ENCODE data around the gene ROBO1. TPM values are rescaled to one million over a fixed set of nuclear protein-coding genes. Genes with fewer than 3 reads are reported as not detected.

ROBO1 gene
- total RNA-seq, 2 experiments from 2014 or later, result 8.6 to 9.0 TPM

DNA sequence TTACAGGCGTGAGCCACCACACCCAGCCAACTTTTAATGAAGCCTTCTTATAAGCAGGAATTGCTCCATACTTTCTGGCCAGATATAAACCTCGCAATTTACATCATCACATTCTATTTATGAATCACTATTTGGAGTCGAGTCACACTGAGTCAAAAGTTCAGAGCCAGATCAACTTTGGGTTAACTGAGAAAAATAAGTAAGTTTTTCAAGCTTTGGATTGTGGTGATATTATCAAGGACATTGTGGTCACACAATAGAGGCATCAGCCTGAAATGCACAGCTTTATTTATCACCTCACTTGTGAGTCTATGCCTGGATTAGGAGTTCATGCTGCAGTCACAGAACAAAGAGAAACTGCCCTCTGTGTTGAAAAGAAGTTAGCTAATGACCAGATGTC lies 1163.5 kb downstream of the ROBO1 start:
- DNase-seq, result no peak
- Mint-ChIP-seq H3K27me3 (no peaks in the 10 kb centered on the region), H3K9me3 (no peaks in the 10 kb centered on the region), H3K4me3 (no peak overlapping the region), H3K27ac (no peak overlapping the region), H3K36me3 (ENCODE audit: low read depth) (no peaks in the 10 kb centered on the region), H3K4me1 (ENCODE audit: low read depth) (no peaks in the 10 kb centered on the region)
- TF ChIP-seq, protein P1, sequence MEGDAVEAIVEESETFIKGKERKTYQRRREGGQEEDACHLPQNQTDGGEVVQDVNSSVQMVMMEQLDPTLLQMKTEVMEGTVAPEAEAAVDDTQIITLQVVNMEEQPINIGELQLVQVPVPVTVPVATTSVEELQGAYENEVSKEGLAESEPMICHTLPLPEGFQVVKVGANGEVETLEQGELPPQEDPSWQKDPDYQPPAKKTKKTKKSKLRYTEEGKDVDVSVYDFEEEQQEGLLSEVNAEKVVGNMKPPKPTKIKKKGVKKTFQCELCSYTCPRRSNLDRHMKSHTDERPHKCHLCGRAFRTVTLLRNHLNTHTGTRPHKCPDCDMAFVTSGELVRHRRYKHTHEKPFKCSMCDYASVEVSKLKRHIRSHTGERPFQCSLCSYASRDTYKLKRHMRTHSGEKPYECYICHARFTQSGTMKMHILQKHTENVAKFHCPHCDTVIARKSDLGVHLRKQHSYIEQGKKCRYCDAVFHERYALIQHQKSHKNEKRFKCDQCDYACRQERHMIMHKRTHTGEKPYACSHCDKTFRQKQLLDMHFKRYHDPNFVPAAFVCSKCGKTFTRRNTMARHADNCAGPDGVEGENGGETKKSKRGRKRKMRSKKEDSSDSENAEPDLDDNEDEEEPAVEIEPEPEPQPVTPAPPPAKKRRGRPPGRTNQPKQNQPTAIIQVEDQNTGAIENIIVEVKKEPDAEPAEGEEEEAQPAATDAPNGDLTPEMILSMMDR (IDR thresholded peaks at IDR 0.05), result no peak
- CTCF ChIA-PET, result no interaction called here
- intact Hi-C loops (cut with micrococcal nuclease), result no loop called here
- POLR2A ChIA-PET, result no interaction called here
- ATAC-seq, result no peak

DNA sequence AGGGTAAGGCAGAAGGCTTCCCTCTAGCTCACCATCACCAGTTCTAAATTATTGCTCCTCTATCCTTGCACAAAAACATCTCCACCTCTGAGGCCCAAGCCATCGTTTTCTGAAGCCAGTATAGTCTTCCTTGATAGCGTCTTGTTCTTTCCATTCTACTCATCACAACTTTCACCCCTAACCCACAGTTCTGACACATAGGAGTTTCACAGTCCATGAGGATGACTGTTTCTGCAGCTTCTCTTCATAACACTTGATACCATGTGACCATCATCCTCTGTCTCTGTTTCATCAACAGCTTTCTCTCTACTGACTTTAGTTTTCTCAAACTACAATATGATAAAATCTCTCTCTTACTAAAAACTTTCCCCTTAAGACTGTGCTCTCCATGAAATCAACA lies 1166.5 kb downstream of the ROBO1 start:
- H3K27ac Mint-ChIP-seq, result no peak overlapping the region
- TF ChIP-seq, protein P1 (IDR thresholded peaks at IDR 0.05), result no peak
- no peaks in the 10 kb centered on the region for H3K36me3 Mint-ChIP-seq (ENCODE audit: low read depth)
- no peaks in the 10 kb centered on the region for H3K9me3 Mint-ChIP-seq
- intact Hi-C loops (cut with micrococcal nuclease), result no loop called here
- DNase-seq (no peak), ATAC-seq (no peak)
- H3K4me3 Mint-ChIP-seq, result no peak overlapping the region
- ChIA-PET POLR2A (no interaction called here), CTCF (no interaction called here)
- H3K27me3 Mint-ChIP-seq, result no peaks in the 10 kb centered on the region
- H3K4me1 Mint-ChIP-seq (ENCODE audit: low read depth), result no peaks in the 10 kb centered on the region

DNA sequence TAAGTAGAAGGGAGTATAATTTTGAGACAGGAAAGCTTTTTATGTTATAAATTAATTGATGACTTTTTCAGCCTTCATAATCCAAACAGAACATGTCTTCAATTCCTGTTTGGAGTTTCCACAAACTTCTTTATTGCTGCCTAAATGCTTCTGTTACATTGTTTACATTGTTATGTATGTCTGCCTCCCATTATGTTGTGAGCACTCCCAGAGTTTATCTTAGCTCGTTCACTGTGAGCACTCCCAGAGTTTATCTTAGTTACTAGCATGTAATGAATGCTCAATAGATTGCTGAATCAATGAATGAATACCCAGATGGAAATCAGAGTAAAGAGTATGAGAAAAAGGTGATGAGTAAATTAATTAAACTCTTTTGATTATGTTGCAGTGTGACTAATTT lies 1178.0 kb downstream of the ROBO1 start:
- CTCF ChIA-PET, result interaction anchor here (0.9 kb wide), 1 partner anchor 54 kb away, joined by 3 read pairs; no protein-coding TSS in a partner anchor

DNA sequence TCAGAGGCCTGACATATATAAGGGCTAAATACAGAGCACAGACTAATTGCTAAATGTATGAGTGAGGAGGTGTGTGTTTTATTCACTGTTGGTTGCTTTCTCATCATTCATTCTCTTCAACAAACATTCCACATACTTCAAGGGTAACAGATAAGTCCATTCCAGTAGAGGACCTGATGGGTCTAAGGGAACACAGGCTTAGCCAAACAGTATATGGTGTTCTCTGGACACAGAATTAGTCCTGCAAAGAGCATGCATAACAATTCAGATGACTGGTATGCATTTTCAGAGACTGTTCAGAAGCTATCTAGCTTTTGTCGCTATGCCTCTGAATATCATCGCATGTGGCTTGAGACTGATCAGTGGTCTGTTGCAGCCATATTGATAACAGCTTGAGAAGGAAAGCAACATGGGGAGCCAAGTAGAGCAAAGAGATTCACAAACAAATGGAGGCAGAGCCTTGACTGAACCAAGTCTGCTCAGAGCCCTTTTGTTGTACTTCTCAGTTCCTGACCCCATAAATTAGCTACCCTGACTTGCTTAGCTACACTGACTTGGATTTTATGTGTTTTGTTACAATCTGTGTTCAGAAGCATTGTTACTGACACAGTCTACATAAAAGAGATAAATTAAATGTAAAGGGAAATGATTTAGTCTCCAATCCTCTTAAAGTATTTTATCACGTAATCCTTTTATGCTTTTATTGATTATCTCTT lies 1178.7 kb downstream of the ROBO1 start:
- POLR2A ChIA-PET, result no interaction called here

More for the DNA sequence above, 1178.0 kb downstream of the ROBO1 start:
- DNase-seq (no peak), ATAC-seq (no peak)
- no peaks in the 10 kb centered on the region for H3K4me1 Mint-ChIP-seq (ENCODE audit: low read depth)
- no peaks in the 10 kb centered on the region for H3K36me3 Mint-ChIP-seq (ENCODE audit: low read depth)
- POLR2A ChIA-PET, result no interaction called here
- TF ChIP-seq, protein P1 (IDR thresholded peaks at IDR 0.05), result no peak
- H3K27me3 Mint-ChIP-seq, result no peaks in the 10 kb centered on the region
- no peak overlapping the region for H3K4me3 Mint-ChIP-seq
- intact Hi-C loops (cut with micrococcal nuclease), result no loop called here
- H3K27ac Mint-ChIP-seq, result no peak overlapping the region
- H3K9me3 Mint-ChIP-seq, result peaks cover 6% of the 10 kb centered on the region

DNA sequence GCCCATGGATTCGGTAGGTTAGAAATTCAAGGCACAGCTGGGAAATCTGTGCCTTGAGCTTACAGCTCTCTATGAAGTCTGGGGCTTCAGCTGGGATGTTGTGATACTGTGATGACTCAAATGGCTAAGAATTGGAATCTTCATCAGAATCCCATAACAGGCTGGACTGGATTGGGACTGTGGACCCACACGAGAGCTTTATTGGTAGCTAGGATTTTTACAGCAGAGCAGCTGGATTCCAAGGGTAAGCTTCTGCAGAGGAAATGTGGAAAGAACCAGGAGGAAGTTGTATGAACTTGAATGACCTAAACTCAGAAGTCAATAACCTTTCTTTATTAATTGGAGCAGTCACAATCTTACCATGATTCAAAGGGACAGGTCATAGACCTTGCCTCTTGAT lies 1187.1 kb downstream of the ROBO1 start:
- Mint-ChIP-seq H3K36me3 (ENCODE audit: low read depth) (no peaks in the 10 kb centered on the region), H3K27me3 (no peaks in the 10 kb centered on the region), H3K27ac (no peak overlapping the region), H3K4me3 (no peak overlapping the region), H3K4me1 (ENCODE audit: low read depth) (no peaks in the 10 kb centered on the region), H3K9me3 (peaks cover 4% of the 10 kb centered on the region)
- TF ChIP-seq, protein P1 (IDR thresholded peaks at IDR 0.05), result no peak
- ATAC-seq (no peak), DNase-seq (no peak)
- intact Hi-C loops (cut with micrococcal nuclease), result no loop called here
- ChIA-PET POLR2A (no interaction called here), CTCF (interaction anchor here (0.6 kb wide), 1 partner anchor 20 kb away, joined by 3 read pairs; no protein-coding TSS in a partner anchor)

More for the DNA sequence above, 1178.7 kb downstream of the ROBO1 start:
- H3K27me3 Mint-ChIP-seq, result no peaks in the 10 kb centered on the region
- peaks cover 7% of the 10 kb centered on the region for H3K9me3 Mint-ChIP-seq
- intact Hi-C loops (cut with micrococcal nuclease), result no loop called here
- CTCF ChIA-PET, result interaction anchor here (0.9 kb wide), 1 partner anchor 55 kb away, joined by 3 read pairs; no protein-coding TSS in a partner anchor
- no peaks in the 10 kb centered on the region for H3K4me1 Mint-ChIP-seq (ENCODE audit: low read depth)
- no peaks in the 10 kb centered on the region for H3K36me3 Mint-ChIP-seq (ENCODE audit: low read depth)
- no peak overlapping the region for H3K27ac Mint-ChIP-seq
- DNase-seq (no peak), ATAC-seq (no peak)
- no peak overlapping the region for H3K4me3 Mint-ChIP-seq
- TF ChIP-seq, protein P1 (IDR thresholded peaks at IDR 0.05), result no peak

Measured in activated CD8-positive, alpha-beta T cell treated with anti-CD3 and anti-CD28 coated beads for 36 hours (primary cell).